K562 (cell line): ENCODE measurements around the gene TDRD3. TPM values are rescaled to one million over a fixed set of nuclear protein-coding genes. Genes with fewer than 3 reads are reported as not detected.

ENCODE experiments used
- ATAC-seq: fragments of 200-7000 bp; cut with Tn5 transposase; 3 replicates; pipeline ENCODE4 v1.9.1; 2020; ENCODE audit warnings: moderate library complexity
- BruUV-seq: library from RNA; stranded (reverse); fragments of 400-500 nt; replicated peaks from 2 replicates; lab custom pipeline; 2021; lab: Mats Ljungman, UMichigan
- CTCF ChIA-PET: fragments of 300-600 bp; formaldehyde crosslinking; extraction: SDS; loops from one replicate; lab custom pipeline; 2021; ENCODE audit warnings: low intra/inter-chr PET ratio; lab: Yijun Ruan, JAX
- POLR2A ChIA-PET: fragments of 300-600, 350-650 bp; sonication (Branson Sonifier 250); formaldehyde crosslinking; extraction: SDS; loops from one replicate; lab custom pipeline; 2021; ENCODE audit warnings: antibody characterized with exemption, inconsistent platforms; lab: Yijun Ruan, JAX
- DNase-seq, 4 experiments: peaks; one replicate each; pipeline versions ENCODE4 v3.0.0 to v3.0.0-alpha.2; 2011 to 2018; ENCODE audit warnings: low spot score in 3 of 4, mixed read lengths in 3 of 4; ENCODE audit errors: extremely low read depth in 1 of 4
- FAIRE-seq: peaks from 2 replicates; lab custom pipeline; 2011; peaks lifted over from hg19 to GRCh38; lab: Jason Lieb, UNC
- H2AFZ ChIP-seq: 2 replicates; pipeline ENCODE4 v1.6.0; 2011; ENCODE audit warnings: low read depth, low read length, control low read depth, inconsistent platforms
- H3K27ac ChIP-seq: fragments of 200-600 bp; 3 replicates; pipeline ENCODE4 v1.8.0; 2011; ENCODE audit warnings: low read depth, mild to moderate bottlenecking, control low read depth, inconsistent platforms, low read length, moderate library complexity, mixed read lengths; ENCODE audit errors: extremely low read depth
- H3K27me3 ChIP-seq, 2 experiments: fragments of 300-600 bp in 1 of 2; 2 replicates in 1 of 2; 3 replicates in 1 of 2; pipeline versions ENCODE4 v1.6.0 to v1.8.0; 2011; ENCODE audit warnings: inconsistent platforms in 2 of 2, low read length in 2 of 2, mild to moderate bottlenecking in 1 of 2, mixed read lengths in 1 of 2, moderate library complexity in 1 of 2; ENCODE audit not compliant: control insufficient read depth in 2 of 2, insufficient read depth in 2 of 2
- H3K36me3 ChIP-seq: fragments of 300-600 bp; 3 replicates; pipeline ENCODE4 v1.8.0; 2011; ENCODE audit warnings: mild to moderate bottlenecking, low read length, inconsistent platforms; ENCODE audit not compliant: control insufficient read depth, insufficient read depth
- H3K4me1 ChIP-seq, 2 experiments: fragments of 200-600 bp in 1 of 2; replicated peaks in 1 of 2; 2 replicates in 1 of 2; 3 replicates in 1 of 2; pipeline versions ENCODE4 v1.5.1 to v1.8.0; 2011; ENCODE audit warnings: inconsistent platforms in 2 of 2, low read length in 2 of 2, mild to moderate bottlenecking in 1 of 2, mixed read lengths in 1 of 2, moderate library complexity in 1 of 2; ENCODE audit not compliant: control insufficient read depth in 2 of 2, insufficient read depth in 2 of 2
- H3K4me2 ChIP-seq: 2 replicates; pipeline ENCODE4 v1.6.1; 2011; ENCODE audit warnings: low read length, control low read depth, inconsistent platforms, mixed read lengths; ENCODE audit not compliant: insufficient read depth
- H3K4me3 ChIP-seq: fragments of 200-600 bp; sonication (generic), shearing (Covaris generic); 2 replicates; pipeline ENCODE4 v1.5.1; 2016; ENCODE audit warnings: control low read depth, inconsistent platforms
- H3K79me2 ChIP-seq: fragments of 200-600 bp; 3 replicates; pipeline ENCODE4 v1.8.0; 2011; ENCODE audit warnings: low read length, inconsistent platforms; ENCODE audit not compliant: control insufficient read depth, insufficient read depth
- H3K9ac ChIP-seq, 2 experiments: 2 replicates each; pipeline versions ENCODE4 v1.6.0 to v1.6.1; 2011; ENCODE audit warnings: low read depth in 2 of 2, low read length in 2 of 2, control low read depth in 1 of 2, inconsistent platforms in 1 of 2, mild to moderate bottlenecking in 1 of 2, mixed read lengths in 1 of 2; ENCODE audit not compliant: insufficient read depth in 1 of 2
- H3K9me1 ChIP-seq: one replicate; pipeline ENCODE4 v1.6.0; 2011; ENCODE audit warnings: inconsistent platforms, mild to moderate bottlenecking, low read length, moderate library complexity; ENCODE audit not compliant: control insufficient read depth, insufficient read depth
- H3K9me3 ChIP-seq: replicated peaks from 2 replicates; pipeline ENCODE4 v1.5.1; 2011; ENCODE audit warnings: low read depth, low read length, inconsistent platforms; ENCODE audit not compliant: control insufficient read depth, insufficient read depth
- H4K20me1 ChIP-seq: replicated peaks from 2 replicates; pipeline ENCODE4 v1.6.1; 2011; ENCODE audit warnings: low read length, inconsistent platforms, mixed read lengths; ENCODE audit not compliant: control insufficient read depth, insufficient read depth
- CBX2 ChIP-seq: fragments of 200-600 bp; sonication (generic); IDR thresholded peaks from one replicate; pipeline ENCODE4 v1.6.1; 2012; ENCODE audit warnings: mild to moderate bottlenecking, low read length, inconsistent platforms; ENCODE audit not compliant: insufficient read depth, poor library complexity, severe bottlenecking
- FOXO4 ChIP-seq: fragments of 450-650 bp; formaldehyde crosslinking; IDR thresholded peaks from 2 replicates; pipeline ENCODE4 v1.4.0; 2020; ENCODE audit warnings: mild to moderate bottlenecking, moderate library complexity
- KAT8 ChIP-seq: fragments of 450-650 bp; IDR thresholded peaks from 2 replicates; pipeline ENCODE4 v1.6.1; 2016; ENCODE audit warnings: low read depth, mild to moderate bottlenecking
- RFX1 ChIP-seq: fragments of 450-650 bp; IDR thresholded peaks from 2 replicates; pipeline ENCODE4 v1.6.1; 2016; ENCODE audit warnings: mild to moderate bottlenecking, moderate library complexity
- SAFB2 ChIP-seq: fragments of 200-400 bp; formaldehyde crosslinking; IDR thresholded peaks from 2 replicates; pipeline ENCODE4 v1.6.1; 2018; ENCODE audit warnings: borderline replicate concordance, low read length, low read depth, moderate library complexity; ENCODE audit not compliant: severe bottlenecking
- SMARCE1 ChIP-seq: fragments of 450-650 bp; IDR thresholded peaks from 2 replicates; pipeline ENCODE4 v1.7.1; 2016; ENCODE audit warnings: mild to moderate bottlenecking
- ZNF184 ChIP-seq: sonication (generic); formaldehyde crosslinking; IDR thresholded peaks from 2 replicates; pipeline ENCODE4 v1.5.0; 2020; ENCODE audit warnings: missing genetic modification reagents
- ZNF277 ChIP-seq: fragments of 250-450 bp; sonication (Bioruptor Pico); IDR thresholded peaks from 2 replicates; pipeline ENCODE4 v1.8.0; 2022; ENCODE audit warnings: inconsistent platforms, mild to moderate bottlenecking, moderate library complexity, borderline replicate concordance
- ZNF57 ChIP-seq: fragments of 450-650 bp; formaldehyde crosslinking; IDR thresholded peaks from 2 replicates; pipeline ENCODE4 v1.4.0; 2020; ENCODE audit warnings: mild to moderate bottlenecking, moderate library complexity
- ZSCAN32 ChIP-seq: fragments of 450-650 bp; formaldehyde crosslinking; IDR thresholded peaks from 2 replicates; pipeline ENCODE4 v1.4.0; 2020; ENCODE audit warnings: mild to moderate bottlenecking, moderate library complexity
- WGBS: fragments of 100-300 bp; shearing (Covaris generic); methylation state at CpG from one replicate; pipeline ENCODE4 v1.1.6; 2016; ENCODE audit warnings: low coverage, mixed read lengths; ENCODE audit not compliant: insufficient coverage; ENCODE audit errors: missing lambda C conversion rate; 5-methylcytosine and 5-hydroxymethylcytosine counted together
- in situ Hi-C: fragments of 300-500 bp; cut with MboI; formaldehyde crosslinking; loops from 4 replicates; pipeline ENCODE4 v1.15.0; 2018; ENCODE audit warnings: inconsistent platforms, mixed read lengths
- intact Hi-C: fragments of 100-400 bp; cut with micrococcal nuclease; formaldehyde crosslinking; loops from 2 replicates; pipeline ENCODE4 v1.14.2; 2022
- polyA plus RNA-seq, 8 experiments: library from polyadenylated mRNA; depleted of rRNA in 4 of 8; stranded (reverse) in 5 of 8; unstranded in 3 of 8; fragments of >200 nt; fragmentation: Nextera tagmentation in 2 of 8; fragmentation: Illumina TruSeq in 1 of 8; extraction: Ambion mirVana in 2 of 8; extraction: Trizol in 1 of 8; gene quantifications; 2 replicates each; pipeline versions ENCODE4 v1.2.1 to v1.2.3, GENCODE V29; 2011 to 2014; ENCODE audit warnings: inconsistent platforms in 1 of 8, missing spikeins in 1 of 8
- total RNA-seq, 7 experiments: library from RNA; depleted of rRNA in 6 of 7; stranded (reverse); fragments of >200 nt in 6 of 7; fragmentation: Illumina TruSeq in 2 of 7; extraction: Trizol in 2 of 7; gene quantifications; 2 replicates each; pipeline versions ENCODE4 v1.2.1 to v1.2.3, GENCODE V29; 2011 to 2021; ENCODE audit warnings: low replicate concordance in 1 of 7

Gene TDRD3
- total and polyA plus RNA-seq, 9 of the 15 experiments (the other 6 are each of a cell fraction or from before 2014, with no cell fraction given): 3.6 to 16.4 (median 9.5) TPM

GRCh38 chr13:60411983-60412382 is 15.0 kb downstream of the TDRD3 start:
- TF ChIP-seq KAT8 (no peak), ZNF57 (CRISPR knock-in tag) (no peak), ZNF184 (CRISPR knock-in tag) (no peak), CBX2 (no peak), SMARCE1 (no peak), ZNF277 (no peak), FOXO4 (CRISPR knock-in tag) (no peak), SAFB2 (no peak), ZSCAN32 (CRISPR knock-in tag) (no peak), RFX1 (no peak)
- peaks cover 20% of the 10 kb centered on the region for H3K79me2 ChIP-seq
- no peak for ATAC-seq
- no peaks in the 10 kb centered on the region for H3K4me1 ChIP-seq
- BruUV-seq: no TSS peak
- no peak overlapping the region for H2AFZ ChIP-seq
- in situ Hi-C loops: no loop called here
- H3K4me2 ChIP-seq: no peak overlapping the region
- no peaks in the 10 kb centered on the region for H3K36me3 ChIP-seq
- no peaks in the 10 kb centered on the region for H4K20me1 ChIP-seq
- no peak overlapping the region for H3K4me3 ChIP-seq
- no peaks in the 10 kb centered on the region for H3K9me1 ChIP-seq
- no peak for FAIRE-seq
- intact Hi-C loops: no loop called here
- no peaks in the 10 kb centered on the region for H3K27me3 ChIP-seq
- POLR2A ChIA-PET: no interaction called here
- H3K9me3 ChIP-seq: no peaks in the 10 kb centered on the region; the same call in 1 of the 2 replicates
- H3K27ac ChIP-seq: no peak overlapping the region
- H3K9ac ChIP-seq: no peak overlapping the region
- CTCF ChIA-PET: no interaction called here
- no peak for DNase-seq
- WGBS: 66% methylated on average over 2 of the region's 2 CpGs
